ENCODE measurements around the gene ANK2.

The ANK2 gene

DNA sequence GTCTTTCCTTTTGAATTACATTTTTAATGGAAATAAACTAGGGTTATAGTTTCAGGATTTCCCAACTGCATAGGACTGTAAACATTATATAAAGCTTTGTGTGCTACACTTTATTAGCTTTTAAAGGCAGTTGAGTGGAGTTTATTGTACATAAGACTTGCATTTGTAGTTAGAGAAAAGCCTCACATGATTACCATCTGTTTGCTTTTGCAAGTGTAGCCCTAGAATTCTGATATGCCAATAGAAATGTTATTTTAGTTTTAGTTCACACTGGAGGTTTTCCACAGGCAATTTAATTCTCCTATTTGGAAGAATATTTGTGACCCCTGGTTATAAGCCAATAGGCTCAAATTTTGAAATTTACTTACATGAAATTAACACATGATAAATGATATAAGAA is 41.3 kb upstream of the ANK2 start:
- no peak overlapping the region for H3K27ac ChIP-seq
- TF ChIP-seq, protein P1, sequence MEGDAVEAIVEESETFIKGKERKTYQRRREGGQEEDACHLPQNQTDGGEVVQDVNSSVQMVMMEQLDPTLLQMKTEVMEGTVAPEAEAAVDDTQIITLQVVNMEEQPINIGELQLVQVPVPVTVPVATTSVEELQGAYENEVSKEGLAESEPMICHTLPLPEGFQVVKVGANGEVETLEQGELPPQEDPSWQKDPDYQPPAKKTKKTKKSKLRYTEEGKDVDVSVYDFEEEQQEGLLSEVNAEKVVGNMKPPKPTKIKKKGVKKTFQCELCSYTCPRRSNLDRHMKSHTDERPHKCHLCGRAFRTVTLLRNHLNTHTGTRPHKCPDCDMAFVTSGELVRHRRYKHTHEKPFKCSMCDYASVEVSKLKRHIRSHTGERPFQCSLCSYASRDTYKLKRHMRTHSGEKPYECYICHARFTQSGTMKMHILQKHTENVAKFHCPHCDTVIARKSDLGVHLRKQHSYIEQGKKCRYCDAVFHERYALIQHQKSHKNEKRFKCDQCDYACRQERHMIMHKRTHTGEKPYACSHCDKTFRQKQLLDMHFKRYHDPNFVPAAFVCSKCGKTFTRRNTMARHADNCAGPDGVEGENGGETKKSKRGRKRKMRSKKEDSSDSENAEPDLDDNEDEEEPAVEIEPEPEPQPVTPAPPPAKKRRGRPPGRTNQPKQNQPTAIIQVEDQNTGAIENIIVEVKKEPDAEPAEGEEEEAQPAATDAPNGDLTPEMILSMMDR (IDR thresholded peaks at IDR 0.05): no peak

DNA sequence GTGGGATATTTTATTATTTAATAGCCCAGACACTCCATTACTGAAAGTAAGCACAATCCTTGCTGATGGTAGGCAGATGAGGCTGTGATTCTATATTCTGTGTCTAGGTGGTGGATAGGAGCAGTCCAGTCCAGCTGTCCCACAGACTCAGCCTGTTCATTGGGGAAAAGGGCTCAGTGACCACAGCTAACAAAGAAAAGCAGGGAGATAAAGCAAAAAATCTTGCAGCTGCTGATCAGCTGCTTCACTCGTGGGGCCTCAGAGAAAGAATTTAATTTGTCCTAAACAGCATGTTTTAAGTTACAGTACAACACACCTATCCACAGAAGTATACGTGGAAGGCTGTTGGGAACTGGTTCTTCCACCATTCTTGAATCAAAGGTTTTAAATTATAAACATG is 40.7 kb upstream of the ANK2 start:
- TF ChIP-seq, protein P1 (IDR thresholded peaks at IDR 0.05): no peak
- no peaks in the 10 kb centered on the region for H3K9me3 ChIP-seq
- H3K27me3 ChIP-seq: no peaks in the 10 kb centered on the region
- no peak overlapping the region for H3K27ac ChIP-seq
- no peak overlapping the region for H3K4me3 ChIP-seq (ENCODE audit: low read depth in 1 of 2, low read length in 1 of 2)
- no peaks in the 10 kb centered on the region for H3K36me3 ChIP-seq
- no peaks in the 10 kb centered on the region for H3K4me1 ChIP-seq (ENCODE audit: control insufficient read depth in 1 of 2, insufficient read depth in 1 of 2, low read depth in 1 of 2, low read length in 1 of 2)

More for the DNA sequence above, 41.3 kb upstream of the ANK2 start:
- Histone ChIP-seq H3K27me3 (no peaks in the 10 kb centered on the region), H3K4me1 (ENCODE audit: control insufficient read depth in 1 of 2, insufficient read depth in 1 of 2, low read depth in 1 of 2, low read length in 1 of 2) (no peaks in the 10 kb centered on the region), H3K4me3 (ENCODE audit: low read depth in 1 of 2, low read length in 1 of 2) (no peak overlapping the region), H3K9me3 (no peaks in the 10 kb centered on the region), H3K36me3 (no peaks in the 10 kb centered on the region)

DNA sequence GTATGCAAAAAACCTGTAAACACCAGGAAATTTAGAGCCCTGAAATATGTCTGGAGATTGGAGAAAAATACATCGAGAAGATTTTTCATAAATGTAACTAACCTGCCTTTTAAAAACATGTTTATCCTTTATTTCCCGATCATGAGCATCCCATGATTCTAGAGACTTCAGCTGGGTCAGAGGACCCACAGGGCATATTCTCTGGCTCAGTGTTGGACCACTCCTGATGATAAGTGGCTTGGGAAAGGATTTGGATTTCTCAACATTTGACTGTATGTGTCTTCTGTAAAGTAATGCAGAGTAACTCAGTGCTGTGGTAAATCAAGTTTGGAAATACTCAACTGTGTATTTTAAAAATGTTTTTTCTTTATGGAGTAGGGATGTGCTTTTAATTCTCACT is 40.0 kb upstream of the ANK2 start:
- H3K27me3 ChIP-seq: no peaks in the 10 kb centered on the region
- H3K4me1 ChIP-seq (ENCODE audit: control insufficient read depth in 1 of 2, insufficient read depth in 1 of 2, low read depth in 1 of 2, low read length in 1 of 2): no peaks in the 10 kb centered on the region
- H3K27ac ChIP-seq: no peak overlapping the region
- TF ChIP-seq, protein P1 (IDR thresholded peaks at IDR 0.05): no peak
- no peaks in the 10 kb centered on the region for H3K36me3 ChIP-seq
- H3K4me3 ChIP-seq (ENCODE audit: low read depth in 1 of 2, low read length in 1 of 2): no peak overlapping the region
- H3K9me3 ChIP-seq: no peaks in the 10 kb centered on the region

DNA sequence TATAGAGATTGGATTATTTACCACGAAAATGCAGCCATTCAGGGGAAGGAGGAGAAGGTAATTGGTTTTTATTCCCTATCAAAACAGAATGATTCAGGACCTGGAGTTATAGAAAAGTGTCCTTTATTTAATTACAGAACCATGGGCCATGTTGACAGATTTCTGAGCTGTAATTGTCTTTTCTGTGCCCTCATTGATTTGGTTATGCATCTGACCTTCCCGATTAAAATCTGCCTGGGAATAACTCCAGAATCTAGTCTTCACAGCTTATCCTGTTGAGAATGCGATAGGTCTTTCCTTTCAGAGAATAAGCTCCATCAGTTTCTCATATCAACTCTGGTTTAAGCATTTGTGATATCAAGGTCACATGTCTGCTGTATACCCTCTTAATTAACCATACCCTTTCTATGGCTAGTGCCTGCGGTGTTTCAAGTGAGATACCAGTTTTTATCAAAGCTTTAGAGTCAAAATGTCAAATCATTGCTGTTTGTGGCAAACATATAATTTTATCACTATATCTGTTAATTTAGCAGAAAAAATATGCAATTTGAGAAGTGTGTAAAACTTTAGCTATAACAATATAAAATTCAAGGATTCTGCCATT is 37.2 kb upstream of the ANK2 start:
- no peaks in the 10 kb centered on the region for H3K27me3 ChIP-seq
- no peaks in the 10 kb centered on the region for H3K4me1 ChIP-seq (ENCODE audit: control insufficient read depth in 1 of 2, insufficient read depth in 1 of 2, low read depth in 1 of 2, low read length in 1 of 2)
- no peak overlapping the region for H3K4me3 ChIP-seq (ENCODE audit: low read depth in 1 of 2, low read length in 1 of 2)
- no peaks in the 10 kb centered on the region for H3K9me3 ChIP-seq
- H3K27ac ChIP-seq: no peak overlapping the region
- TF ChIP-seq, protein P1 (IDR thresholded peaks at IDR 0.05): no peak
- H3K36me3 ChIP-seq: no peaks in the 10 kb centered on the region

DNA sequence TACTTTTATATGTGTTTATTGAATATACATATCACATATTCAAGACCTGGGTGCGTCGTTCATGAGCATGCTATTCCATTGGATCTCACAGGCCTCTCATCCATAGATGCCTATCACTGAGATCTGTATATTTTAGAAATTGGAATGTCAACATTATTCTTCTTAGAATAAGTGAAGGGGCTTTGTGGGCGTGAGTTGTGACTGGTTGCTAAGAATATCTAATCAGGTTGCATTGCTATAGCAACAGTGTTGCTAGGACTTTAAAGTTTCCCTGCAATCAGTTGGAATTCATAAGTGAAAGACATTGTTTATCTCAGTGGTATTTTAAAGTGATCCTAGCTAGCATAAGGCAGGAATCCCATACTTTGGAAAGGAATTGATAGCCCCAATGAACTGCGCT is 36.7 kb upstream of the ANK2 start:
- Histone ChIP-seq H3K4me1 (ENCODE audit: control insufficient read depth in 1 of 2, insufficient read depth in 1 of 2, low read depth in 1 of 2, low read length in 1 of 2) (no peaks in the 10 kb centered on the region), H3K27ac (no peak overlapping the region), H3K9me3 (no peaks in the 10 kb centered on the region), H3K4me3 (ENCODE audit: low read depth in 1 of 2, low read length in 1 of 2) (no peak overlapping the region), H3K27me3 (no peaks in the 10 kb centered on the region), H3K36me3 (no peaks in the 10 kb centered on the region)
- TF ChIP-seq, protein P1 (IDR thresholded peaks at IDR 0.05): no peak

DNA sequence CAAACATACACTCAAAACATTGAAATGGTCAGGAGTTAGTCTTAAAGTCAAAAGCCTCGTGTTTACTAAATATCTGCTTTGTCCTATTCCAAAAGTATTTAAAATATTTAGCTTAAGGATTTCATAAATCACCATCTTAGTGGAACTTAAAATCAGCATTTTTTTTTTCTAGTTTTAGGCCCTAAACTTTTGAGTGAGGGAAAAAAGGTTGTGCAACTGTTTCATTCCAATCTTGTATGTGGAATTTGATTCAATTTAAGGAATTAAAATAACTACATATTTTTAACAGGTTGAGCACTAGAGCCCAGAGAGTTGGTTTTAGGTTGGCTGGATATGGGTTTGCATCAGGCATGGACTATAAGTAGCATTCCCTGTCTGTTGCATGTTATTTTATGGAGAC is 35.7 kb upstream of the ANK2 start:
- Histone ChIP-seq H3K27ac (no peak overlapping the region), H3K9me3 (no peaks in the 10 kb centered on the region), H3K27me3 (no peaks in the 10 kb centered on the region), H3K4me3 (ENCODE audit: low read depth in 1 of 2, low read length in 1 of 2) (no peak overlapping the region), H3K36me3 (no peaks in the 10 kb centered on the region), H3K4me1 (ENCODE audit: control insufficient read depth in 1 of 2, insufficient read depth in 1 of 2, low read depth in 1 of 2, low read length in 1 of 2) (no peaks in the 10 kb centered on the region)
- TF ChIP-seq, protein P1 (IDR thresholded peaks at IDR 0.05): no peak
